HEK293T (cell line): Measurements from ENCODE around the gene SIPA1L3.

Experiments used
- CTCF ChIA-PET: fragments of 350-600 bp; formaldehyde crosslinking; extraction: SDS; loops from one replicate; lab custom pipeline; 2021; ENCODE audit warnings: antibody characterized with exemption, inconsistent platforms; lab: Yijun Ruan, JAX
- POLR2A ChIA-PET: fragments of 350-600 bp; formaldehyde crosslinking; extraction: SDS; loops from one replicate; lab custom pipeline; 2020; ENCODE audit warnings: antibody characterized with exemption, inconsistent platforms; lab: Yijun Ruan, JAX
- DNase-seq: peaks from one replicate; pipeline ENCODE4 v3.0.0; 2012; ENCODE audit warnings: mixed read lengths; ENCODE audit errors: extremely low spot score
- ARNT ChIP-seq: fragments of 450-650 bp; IDR thresholded peaks from 2 replicates; pipeline ENCODE4 v1.6.1; 2017; ENCODE audit warnings: mild to moderate bottlenecking
- BHLHE40 ChIP-seq: fragments of 450-650 bp; IDR thresholded peaks from 2 replicates; pipeline ENCODE4 v1.6.1; 2016; ENCODE audit warnings: mild to moderate bottlenecking, moderate library complexity, borderline replicate concordance
- CTBP1 ChIP-seq: fragments of 450-650 bp; IDR thresholded peaks from 2 replicates; pipeline ENCODE4 v1.6.1; 2016; ENCODE audit warnings: borderline replicate concordance
- ELF4 ChIP-seq: fragments of 450-650 bp; IDR thresholded peaks from 2 replicates; pipeline ENCODE4 v1.6.1; 2017; ENCODE audit warnings: antibody characterized with exemption
- FOXA1 ChIP-seq: fragments of 450-650 bp; IDR thresholded peaks from 2 replicates; pipeline ENCODE4 v1.6.1; 2016; ENCODE audit warnings: mild to moderate bottlenecking
- FOXK2 ChIP-seq: fragments of 450-650 bp; IDR thresholded peaks from 2 replicates; pipeline ENCODE4 v1.6.1; 2016; ENCODE audit warnings: mild to moderate bottlenecking
- FOXM1 ChIP-seq: fragments of 450-650 bp; IDR thresholded peaks from 2 replicates; pipeline ENCODE4 v1.6.1; 2017; ENCODE audit warnings: mild to moderate bottlenecking, borderline replicate concordance
- HDGF ChIP-seq: fragments of 450-650 bp; IDR thresholded peaks from 2 replicates; pipeline ENCODE4 v1.6.1; 2017; ENCODE audit warnings: antibody characterized with exemption, borderline replicate concordance
- L3MBTL2 ChIP-seq: fragments of 450-650 bp; conservative IDR thresholded peaks from 2 replicates; pipeline ENCODE4 v1.6.1; 2016; ENCODE audit warnings: mild to moderate bottlenecking
- LEF1 ChIP-seq: fragments of 450-650 bp; IDR thresholded peaks from 2 replicates; pipeline ENCODE4 v1.6.1; 2017; ENCODE audit warnings: mild to moderate bottlenecking, borderline replicate concordance
- NFRKB ChIP-seq: fragments of 450-650 bp; IDR thresholded peaks from 2 replicates; pipeline ENCODE4 v1.6.1; 2016; ENCODE audit warnings: mild to moderate bottlenecking, moderate library complexity
- PKNOX1 ChIP-seq: fragments of 450-650 bp; IDR thresholded peaks from 2 replicates; pipeline ENCODE4 v1.6.1; 2016
- SP1 ChIP-seq: fragments of 450-650 bp; IDR thresholded peaks from 2 replicates; pipeline ENCODE4 v1.6.1; 2017
- SUZ12 ChIP-seq: fragments of 450-650 bp; IDR thresholded peaks from 2 replicates; pipeline ENCODE4 v1.6.1; 2016; ENCODE audit warnings: mild to moderate bottlenecking
- TARDBP ChIP-seq: fragments of 450-650 bp; IDR thresholded peaks from 2 replicates; pipeline ENCODE4 v1.6.1; 2016
- ZNF384 ChIP-seq: fragments of 450-650 bp; IDR thresholded peaks from 2 replicates; pipeline ENCODE4 v1.6.1; 2016

Gene SIPA1L3

GRCh38 chr19:37877147-37877546, 29.9 kb upstream of the SIPA1L3 start:
- DNase-seq: no peak
- ChIA-PET POLR2A (no interaction called here), CTCF (no interaction called here)
- no peak for TF ChIP-seq TARDBP

GRCh38 chr19:37885392-37885791, 21.6 kb upstream of the SIPA1L3 start:
- ChIA-PET CTCF (no interaction called here), POLR2A (no interaction called here)
- DNase-seq: no peak
- TF ChIP-seq FOXM1 (no peak), L3MBTL2 (no peak), NFRKB (no peak), HDGF (no peak), FOXK2 (no peak), ZNF384 (no peak), SUZ12 (no peak)

DNA sequence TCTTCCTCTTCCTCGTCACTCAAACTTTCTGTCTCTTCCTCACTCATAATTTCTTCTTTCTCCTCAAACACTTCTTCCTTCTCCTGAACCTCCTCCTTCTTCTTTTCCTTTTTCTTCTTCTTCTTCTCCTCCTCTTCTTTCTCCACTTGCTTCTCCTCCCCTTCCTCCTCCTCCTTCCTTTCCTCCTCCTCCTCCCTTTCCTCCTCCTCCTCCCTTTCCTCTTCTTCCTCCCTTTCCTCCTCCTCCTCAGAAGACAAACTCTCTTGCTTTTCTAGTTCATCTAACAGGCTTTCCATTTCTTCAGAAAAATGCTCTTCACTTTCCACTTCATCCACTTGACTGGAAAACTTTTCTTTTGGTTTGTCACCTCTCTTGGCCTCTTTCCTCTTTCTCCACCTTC, 20.4 kb upstream of the SIPA1L3 start:
- no peak for DNase-seq
- TF ChIP-seq FOXK2 (no peak), PKNOX1 (no peak), FOXM1 (no peak), NFRKB (no peak), L3MBTL2 (no peak), BHLHE40 (no peak), ARNT (no peak), HDGF (no peak), ELF4 (no peak), CTBP1 (no peak), LEF1 (no peak), TARDBP (no peak), ZNF384 (no peak), FOXA1 (no peak), SP1 (no peak), SUZ12 (no peak)
- CTCF ChIA-PET: no interaction called here
- POLR2A ChIA-PET: no interaction called here

DNA sequence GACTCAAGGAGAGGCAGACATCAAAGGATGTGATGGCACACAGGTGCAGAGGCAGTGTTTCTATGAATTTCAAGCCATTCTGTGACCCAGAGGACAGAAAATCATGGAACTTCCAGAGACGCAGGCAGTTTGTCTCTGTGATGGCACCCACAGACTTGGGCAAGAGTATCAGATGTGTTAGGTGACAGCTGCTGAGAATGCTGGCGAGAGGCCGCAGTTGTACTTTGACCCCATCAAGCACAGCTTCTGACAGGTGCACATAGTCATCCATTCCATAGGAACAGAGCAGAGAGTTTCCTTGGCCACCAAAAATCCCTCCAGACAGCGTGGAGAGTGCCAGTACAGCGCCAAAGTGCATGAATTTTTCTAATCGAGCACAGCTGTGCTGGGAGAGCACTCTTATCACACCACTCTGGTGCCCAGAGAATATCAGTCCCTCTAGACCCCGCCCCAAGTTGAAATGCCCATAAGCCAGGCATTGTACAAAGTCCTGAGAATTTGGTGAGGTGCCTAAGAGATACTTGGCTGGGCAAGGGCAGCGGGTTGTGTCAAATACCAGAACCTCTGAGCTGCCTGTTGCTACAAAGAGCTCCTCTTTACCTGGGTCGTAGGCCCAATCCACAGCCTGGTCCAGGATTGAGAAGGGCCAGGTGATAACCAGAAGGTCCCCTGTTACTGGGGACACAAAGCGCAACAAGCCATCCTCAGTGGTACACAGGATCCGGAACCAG, 13.0 kb upstream of the SIPA1L3 start:
- TF ChIP-seq CTBP1 (no peak), HDGF (no peak), ARNT (no peak), SP1 (no peak), TARDBP (no peak), NFRKB (no peak), FOXM1 (no peak), PKNOX1 (no peak), LEF1 (no peak), FOXK2 (no peak), L3MBTL2 (no peak)
- ChIA-PET CTCF (no interaction called here), POLR2A (interaction anchor here (0.7 kb wide), 1 partner anchor 13 kb away, joined by 3 read pairs; the partner anchor contains the start of genes SIPA1L3 and WDR87)
- no peak for DNase-seq

GRCh38 chr19:37896180-37896579, 10.8 kb upstream of the SIPA1L3 start:
- DNase-seq: no peak
- ChIA-PET POLR2A (no interaction called here), CTCF (no interaction called here)
- TF ChIP-seq CTBP1 (no peak), LEF1 (no peak), FOXK2 (no peak), ARNT (no peak), PKNOX1 (no peak), ZNF384 (no peak), SP1 (no peak)

- ChIA-PET POLR2A (interaction anchor here (1.5 kb wide), 1 partner anchor 245 kb away, joined by 3 read pairs; no protein-coding TSS in a partner anchor), CTCF (interaction anchor here (0.6 to 0.7 kb wide), 2 partner anchors 20 to 273 kb away, joined by 3 to 4 read pairs; no protein-coding TSS in a partner anchor)
- no peak for DNase-seq
- TF ChIP-seq PKNOX1 (no peak), NFRKB (no peak), FOXA1 (no peak), LEF1 (no peak), ZNF384 (no peak), TARDBP (no peak), ELF4 (no peak), BHLHE40 (no peak), FOXK2 (no peak), FOXM1 (no peak), L3MBTL2 (no peak), SP1 (no peak), ARNT (no peak), SUZ12 (no peak), HDGF (no peak), CTBP1 (no peak)
Observed at GRCh38 chr19:37899453-37899852, 7.6 kb upstream of the SIPA1L3 start.
